DOHH2 (cell line): ENCODE measurements around the gene SMARCA4.

Experiments used
- H3F3A ChIP-seq: fragments of 200-600 bp; sonication (generic), shearing (Covaris generic); 2 replicates; pipeline ENCODE4 v1.6.0; 2016; ENCODE audit warnings: antibody characterized with exemption, mild to moderate bottlenecking; ENCODE audit not compliant: control insufficient read depth, insufficient read depth
- H3K27ac ChIP-seq: fragments of 200-600 bp; sonication (generic); 2 replicates; pipeline ENCODE4 v1.5.1; 2014; ENCODE audit warnings: low read depth, mild to moderate bottlenecking, low read length, moderate library complexity
- H3K27me3 ChIP-seq: fragments of 200-600 bp; sonication (generic); 2 replicates; pipeline ENCODE4 v1.6.1; 2014; ENCODE audit warnings: mild to moderate bottlenecking, low read length, mixed read lengths; ENCODE audit not compliant: control insufficient read depth
- H3K36me3 ChIP-seq: fragments of 200-600 bp; sonication (generic); 2 replicates; pipeline ENCODE4 v1.6.1; 2014; ENCODE audit warnings: mild to moderate bottlenecking, low read length, moderate library complexity, mixed read lengths; ENCODE audit not compliant: control insufficient read depth
- H3K4me1 ChIP-seq: fragments of 200-600 bp; sonication (generic); 2 replicates; pipeline ENCODE4 v1.6.1; 2014; ENCODE audit warnings: mild to moderate bottlenecking, low read length, mixed read lengths; ENCODE audit not compliant: control insufficient read depth
- H3K4me2 ChIP-seq: fragments of 200-600 bp; sonication (generic); 2 replicates; pipeline ENCODE4 v1.6.0; 2014; ENCODE audit warnings: mild to moderate bottlenecking, low read length, moderate library complexity
- H3K4me3 ChIP-seq: fragments of 200-600 bp; sonication (generic); 2 replicates; pipeline ENCODE4 v1.5.1; 2014; ENCODE audit warnings: mild to moderate bottlenecking, low read length, mixed read lengths
- H3K79me2 ChIP-seq: fragments of 200-600 bp; sonication (generic); 2 replicates; pipeline ENCODE4 v1.6.1; 2014; ENCODE audit warnings: mild to moderate bottlenecking, low read length, mixed read lengths; ENCODE audit not compliant: control insufficient read depth
- H3K9me2 ChIP-seq: fragments of 200-600 bp; sonication (generic); replicated peaks from 2 replicates; pipeline ENCODE4 v1.6.1; 2014; ENCODE audit warnings: mild to moderate bottlenecking, low read length, mixed read lengths; ENCODE audit not compliant: control insufficient read depth
- H3K9me3 ChIP-seq: fragments of 200-600 bp; sonication (generic); 2 replicates; pipeline ENCODE4 v1.6.1; 2014; ENCODE audit warnings: antibody characterized with exemption, low read length, mixed read lengths; ENCODE audit not compliant: control insufficient read depth, insufficient read depth
- H4K20me1 ChIP-seq: fragments of 200-600 bp; sonication (generic); 2 replicates; pipeline ENCODE4 v1.6.0; 2014; ENCODE audit warnings: low read depth, mild to moderate bottlenecking, antibody characterized with exemption, low read length, moderate library complexity; ENCODE audit not compliant: control insufficient read depth, insufficient read depth
- EZH2phosphoT487 ChIP-seq: fragments of 200-600 bp; sonication (generic); IDR thresholded peaks from 2 replicates; pipeline ENCODE4 v1.6.1; 2017; ENCODE audit warnings: borderline replicate concordance, mild to moderate bottlenecking, antibody characterized with exemption, low read length, moderate library complexity, mixed read lengths
- TF ChIP-seq, protein P1 (sequence below): fragments of 200-600 bp; sonication (generic); IDR thresholded peaks from one replicate; pipeline ENCODE4 v1.5.1; 2014; ENCODE audit warnings: antibody characterized with exemption, mild to moderate bottlenecking, low read depth, low read length; ENCODE audit not compliant: poor library complexity, severe bottlenecking

SMARCA4 gene

DNA sequence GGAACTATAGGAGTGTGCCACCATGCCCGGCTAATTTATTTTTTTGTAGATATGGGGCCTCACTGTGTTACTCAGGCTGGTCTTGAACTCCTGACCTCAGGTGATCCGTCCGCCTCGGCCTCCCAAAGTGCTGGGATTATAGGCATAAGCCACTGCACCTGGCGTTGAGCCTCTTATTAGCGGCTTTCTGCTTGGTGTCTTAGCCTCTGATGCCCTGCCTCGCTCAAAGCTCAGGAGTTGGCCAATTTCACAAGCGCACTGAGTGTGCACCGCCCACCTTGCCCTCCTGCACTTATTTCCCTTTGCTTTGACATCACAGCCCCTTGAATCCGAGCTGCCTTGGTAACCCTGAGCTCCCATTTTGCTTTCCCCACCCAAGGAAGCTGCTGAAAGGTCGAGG, 42.5 kb upstream of the SMARCA4 start:
- Histone ChIP-seq H3K9me2 (no peaks in the 10 kb centered on the region), H3K27ac (no peak overlapping the region), H3K9me3 (no peaks in the 10 kb centered on the region), H3K4me2 (no peak overlapping the region), H4K20me1 (no peaks in the 10 kb centered on the region), H3K4me3 (no peak overlapping the region), H3K27me3 (no peaks in the 10 kb centered on the region), H3K79me2 (no peaks in the 10 kb centered on the region), H3K36me3 (peaks cover 56% of the 10 kb centered on the region), H3F3A (no peaks in the 10 kb centered on the region; the same call in 1 of the 2 replicates), H3K4me1 (no peaks in the 10 kb centered on the region)
- TF ChIP-seq, protein P1, sequence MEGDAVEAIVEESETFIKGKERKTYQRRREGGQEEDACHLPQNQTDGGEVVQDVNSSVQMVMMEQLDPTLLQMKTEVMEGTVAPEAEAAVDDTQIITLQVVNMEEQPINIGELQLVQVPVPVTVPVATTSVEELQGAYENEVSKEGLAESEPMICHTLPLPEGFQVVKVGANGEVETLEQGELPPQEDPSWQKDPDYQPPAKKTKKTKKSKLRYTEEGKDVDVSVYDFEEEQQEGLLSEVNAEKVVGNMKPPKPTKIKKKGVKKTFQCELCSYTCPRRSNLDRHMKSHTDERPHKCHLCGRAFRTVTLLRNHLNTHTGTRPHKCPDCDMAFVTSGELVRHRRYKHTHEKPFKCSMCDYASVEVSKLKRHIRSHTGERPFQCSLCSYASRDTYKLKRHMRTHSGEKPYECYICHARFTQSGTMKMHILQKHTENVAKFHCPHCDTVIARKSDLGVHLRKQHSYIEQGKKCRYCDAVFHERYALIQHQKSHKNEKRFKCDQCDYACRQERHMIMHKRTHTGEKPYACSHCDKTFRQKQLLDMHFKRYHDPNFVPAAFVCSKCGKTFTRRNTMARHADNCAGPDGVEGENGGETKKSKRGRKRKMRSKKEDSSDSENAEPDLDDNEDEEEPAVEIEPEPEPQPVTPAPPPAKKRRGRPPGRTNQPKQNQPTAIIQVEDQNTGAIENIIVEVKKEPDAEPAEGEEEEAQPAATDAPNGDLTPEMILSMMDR, result no peak
- no peak for TF ChIP-seq EZH2phosphoT487

DNA sequence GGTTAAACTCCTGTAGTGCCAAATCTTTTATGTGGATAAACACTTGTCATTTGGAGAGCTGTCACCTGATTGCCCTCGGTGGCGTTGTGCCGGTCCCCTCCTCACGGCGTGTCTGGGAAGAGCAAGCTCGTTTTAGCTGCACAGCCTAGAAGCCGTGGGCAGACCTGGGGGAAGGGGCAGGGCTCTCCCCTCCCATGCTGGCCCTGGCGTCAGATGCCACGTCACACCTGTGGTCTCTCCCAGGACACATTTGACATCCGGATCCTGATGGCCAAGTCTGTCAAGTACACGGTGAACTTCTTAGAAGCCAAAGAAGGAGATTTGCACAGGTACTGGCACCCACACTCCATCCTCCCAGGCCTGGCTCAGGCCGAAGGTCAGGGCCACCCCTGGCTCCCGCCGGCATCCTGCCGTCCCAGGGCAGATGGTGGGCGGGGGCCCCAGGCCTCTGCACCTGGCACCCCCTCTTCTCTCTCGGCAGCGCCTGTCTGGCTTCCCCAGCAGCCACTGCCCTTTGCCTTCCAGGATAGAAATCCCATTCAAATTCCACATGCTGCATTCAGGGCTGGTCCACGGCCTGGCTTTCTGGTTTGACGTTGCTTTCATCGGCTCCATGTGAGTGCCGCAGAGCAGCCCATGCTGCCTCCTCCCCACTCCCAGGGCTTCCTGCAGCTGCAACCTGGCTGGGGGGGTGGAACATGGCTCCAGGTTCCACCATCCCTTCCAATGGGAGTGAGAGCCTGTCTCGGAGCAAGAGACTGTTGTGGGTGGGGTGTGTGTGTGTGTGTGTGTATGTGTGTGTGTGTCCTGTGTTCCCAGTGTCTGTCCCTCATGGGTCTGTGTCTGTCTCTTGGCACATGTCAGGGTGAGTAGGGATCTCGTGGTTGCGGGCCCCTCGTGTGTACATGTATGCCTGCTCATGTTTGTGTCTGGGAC, 41.2 kb upstream of the SMARCA4 start:
- Histone ChIP-seq H3K27me3 (no peaks in the 10 kb centered on the region), H3K9me2 (no peaks in the 10 kb centered on the region), H3K9me3 (no peaks in the 10 kb centered on the region), H3K36me3 (peaks cover 58% of the 10 kb centered on the region), H4K20me1 (no peaks in the 10 kb centered on the region), H3K4me3 (no peak overlapping the region), H3K4me1 (no peaks in the 10 kb centered on the region), H3K79me2 (no peaks in the 10 kb centered on the region), H3K27ac (no peak overlapping the region), H3F3A (no peaks in the 10 kb centered on the region; the same call in 1 of the 2 replicates), H3K4me2 (no peak overlapping the region)
- TF ChIP-seq, protein P1, result no peak
- no peak for TF ChIP-seq EZH2phosphoT487

DNA sequence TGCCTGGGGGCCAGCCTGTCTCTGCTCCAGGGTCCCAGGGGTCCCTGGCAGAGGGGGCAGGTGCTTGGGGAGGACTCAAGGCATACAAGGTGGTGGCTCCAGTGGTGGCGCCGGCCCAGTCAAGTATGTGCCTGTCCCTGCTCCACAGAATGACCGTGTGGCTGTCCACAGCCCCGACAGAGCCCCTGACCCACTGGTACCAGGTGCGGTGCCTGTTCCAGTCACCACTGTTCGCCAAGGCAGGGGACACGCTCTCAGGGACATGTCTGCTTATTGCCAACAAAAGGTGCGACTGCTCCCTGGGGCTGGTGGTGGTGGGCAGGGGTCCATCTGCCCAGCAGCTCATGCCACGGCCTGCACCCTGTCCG, 40.6 kb upstream of the SMARCA4 start:
- Histone ChIP-seq H3K36me3 (peaks cover 56% of the 10 kb centered on the region), H3K27ac (no peak overlapping the region), H3K9me2 (no peaks in the 10 kb centered on the region), H3K27me3 (no peaks in the 10 kb centered on the region), H3K79me2 (no peaks in the 10 kb centered on the region), H3F3A (no peaks in the 10 kb centered on the region; the same call in 1 of the 2 replicates), H3K4me1 (no peaks in the 10 kb centered on the region), H3K4me3 (no peak overlapping the region), H4K20me1 (no peaks in the 10 kb centered on the region), H3K4me2 (no peak overlapping the region), H3K9me3 (no peaks in the 10 kb centered on the region)
- TF ChIP-seq, protein P1, result no peak
- no peak for TF ChIP-seq EZH2phosphoT487
